Measurements from ENCODE around the gene NTRK1.

NTRK1 gene

GRCh38 chr1:156823210-156823790 lies 37.4 kb upstream of the NTRK1 start:
- in situ Hi-C loops (cut with HindIII; ENCODE audit: low pct_unique_long_range_greater_than_20kb, low sequenced_read_pairs) = no loop called here
- TF ChIP-seq JUND (IDR thresholded peaks at IDR 0.05; ENCODE audit: low read depth) = no peak
- DNase-seq (ENCODE audit: low read depth in 1 of 2, low spot score in 1 of 2) = no peak

GRCh38 chr1:156826630-156827029 lies 34.0 kb upstream of the NTRK1 start:
- no peak for DNase-seq (ENCODE audit: low read depth in 1 of 2, low spot score in 1 of 2)
- TF ChIP-seq JUND (IDR thresholded peaks at IDR 0.05; ENCODE audit: low read depth) = no peak
- in situ Hi-C loops (cut with HindIII; ENCODE audit: low pct_unique_long_range_greater_than_20kb, low sequenced_read_pairs) = no loop called here

GRCh38 chr1:156828400-156829124 lies 32.1 kb upstream of the NTRK1 start:
- in situ Hi-C loops (cut with HindIII; ENCODE audit: low pct_unique_long_range_greater_than_20kb, low sequenced_read_pairs) = no loop called here
- DNase-seq (ENCODE audit: low read depth in 1 of 2, low spot score in 1 of 2) = no peak
- TF ChIP-seq JUND (IDR thresholded peaks at IDR 0.05; ENCODE audit: low read depth) = no peak

GRCh38 chr1:156832434-156832833 lies 28.2 kb upstream of the NTRK1 start:
- TF ChIP-seq JUND (IDR thresholded peaks at IDR 0.05; ENCODE audit: low read depth) = no peak
- no peak for DNase-seq (ENCODE audit: low read depth in 1 of 2, low spot score in 1 of 2)
- in situ Hi-C loops (cut with HindIII; ENCODE audit: low pct_unique_long_range_greater_than_20kb, low sequenced_read_pairs) = no loop called here

GRCh38 chr1:156833603-156834002 lies 27.1 kb upstream of the NTRK1 start:
- TF ChIP-seq JUND (IDR thresholded peaks at IDR 0.05; ENCODE audit: low read depth) = no peak
- no peak for DNase-seq (ENCODE audit: low read depth in 1 of 2, low spot score in 1 of 2)
- in situ Hi-C loops (cut with HindIII; ENCODE audit: low pct_unique_long_range_greater_than_20kb, low sequenced_read_pairs) = no loop called here

- in situ Hi-C loops (cut with HindIII; ENCODE audit: low pct_unique_long_range_greater_than_20kb, low sequenced_read_pairs) = no loop called here
- TF ChIP-seq JUND (IDR thresholded peaks at IDR 0.05; ENCODE audit: low read depth) = no peak
- DNase-seq (ENCODE audit: low read depth in 1 of 2, low spot score in 1 of 2) = no peak
Measured at GRCh38 chr1:156834322-156834721, 26.3 kb upstream of the NTRK1 start.

GRCh38 chr1:156836041-156836654 lies 24.5 kb upstream of the NTRK1 start:
- no peak for TF ChIP-seq JUND (IDR thresholded peaks at IDR 0.05; ENCODE audit: low read depth)
- in situ Hi-C loops (cut with HindIII; ENCODE audit: low pct_unique_long_range_greater_than_20kb, low sequenced_read_pairs) = no loop called here
- no peak for DNase-seq (ENCODE audit: low read depth in 1 of 2, low spot score in 1 of 2)

- TF ChIP-seq JUND (IDR thresholded peaks at IDR 0.05; ENCODE audit: low read depth) = no peak
- DNase-seq (ENCODE audit: low read depth in 1 of 2, low spot score in 1 of 2) = no peak
- in situ Hi-C loops (cut with HindIII; ENCODE audit: low pct_unique_long_range_greater_than_20kb, low sequenced_read_pairs) = no loop called here
Measured at GRCh38 chr1:156836892-156837291, 23.8 kb upstream of the NTRK1 start.

- in situ Hi-C loops (cut with HindIII; ENCODE audit: low pct_unique_long_range_greater_than_20kb, low sequenced_read_pairs) = no loop called here
- TF ChIP-seq JUND (IDR thresholded peaks at IDR 0.05; ENCODE audit: low read depth) = no peak
- peak in 1 of 2 experiments; percentile 41 for DNase-seq (ENCODE audit: low read depth in 1 of 2, low spot score in 1 of 2)
Measured at GRCh38 chr1:156838972-156839371, 21.7 kb upstream of the NTRK1 start.

GRCh38 chr1:156839426-156840109 lies 21.1 kb upstream of the NTRK1 start:
- no peak for DNase-seq (ENCODE audit: low read depth in 1 of 2, low spot score in 1 of 2)
- in situ Hi-C loops (cut with HindIII; ENCODE audit: low pct_unique_long_range_greater_than_20kb, low sequenced_read_pairs) = no loop called here
- TF ChIP-seq JUND (IDR thresholded peaks at IDR 0.05; ENCODE audit: low read depth) = no peak

GRCh38 chr1:156840186-156840897 lies 20.3 kb upstream of the NTRK1 start:
- in situ Hi-C loops (cut with HindIII; ENCODE audit: low pct_unique_long_range_greater_than_20kb, low sequenced_read_pairs) = no loop called here
- DNase-seq (ENCODE audit: low read depth in 1 of 2, low spot score in 1 of 2) = no peak
- no peak for TF ChIP-seq JUND (IDR thresholded peaks at IDR 0.05; ENCODE audit: low read depth)

GRCh38 chr1:156840898-156841279 lies 19.8 kb upstream of the NTRK1 start:
- DNase-seq (ENCODE audit: low read depth in 1 of 2, low spot score in 1 of 2) = no peak
- in situ Hi-C loops (cut with HindIII; ENCODE audit: low pct_unique_long_range_greater_than_20kb, low sequenced_read_pairs) = no loop called here
- TF ChIP-seq JUND (IDR thresholded peaks at IDR 0.05; ENCODE audit: low read depth) = no peak

All from T47D (cell line).